GM21367 (cell line): Measurements from ENCODE around the gene SRC.

Experiments
- ATAC-seq: cut with Tn5 transposase; IDR thresholded peaks from one replicate; pipeline ENCODE4 v1.9.1; 2021; ENCODE audit not compliant: unreplicated experiment

Gene SRC

GRCh38 chr20:37422791-37423286 lies 76.9 kb downstream of the SRC start:
- ATAC-seq: no peak

GRCh38 chr20:37423545-37423944 lies 77.6 kb downstream of the SRC start:
- no peak for ATAC-seq

DNA sequence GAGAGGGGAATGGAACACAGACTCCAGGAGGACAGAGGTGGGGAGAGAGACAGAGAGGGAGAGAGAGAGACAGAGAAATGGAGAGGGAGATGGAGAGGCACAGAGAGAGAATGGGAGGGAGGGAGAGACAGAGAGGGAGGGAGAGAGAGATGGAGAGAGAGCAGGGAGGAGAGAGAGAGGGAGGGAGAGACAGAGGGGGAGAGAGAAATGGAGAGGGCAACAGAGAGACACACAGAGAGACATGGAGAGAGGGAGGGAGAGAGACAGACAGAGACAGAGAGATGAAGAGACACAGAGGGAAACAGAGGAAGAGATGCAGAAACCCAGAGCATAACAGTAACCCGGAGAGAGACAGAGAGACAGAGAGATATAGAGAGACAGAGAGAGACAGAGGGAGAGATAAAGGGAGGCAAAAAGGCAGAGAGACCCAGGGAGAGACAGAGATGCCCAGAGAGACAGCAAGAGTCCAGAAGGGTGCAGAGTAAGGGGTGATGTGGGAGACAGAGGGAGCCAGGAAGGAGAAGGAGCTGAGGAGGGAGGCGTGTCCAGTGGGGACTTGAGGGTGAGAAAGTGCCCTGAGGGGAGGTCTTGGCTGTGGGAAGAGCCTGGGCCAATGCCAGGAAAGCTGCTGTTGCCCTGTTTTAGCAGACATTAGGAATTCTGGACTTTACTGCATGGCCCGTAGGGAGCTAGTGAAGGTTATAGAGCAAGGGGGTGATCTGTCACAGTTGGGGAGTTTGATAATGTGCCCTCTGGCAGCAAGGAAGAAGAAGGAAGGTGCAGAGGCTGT lies 78.3 kb downstream of the SRC start:
- ATAC-seq: no peak

DNA sequence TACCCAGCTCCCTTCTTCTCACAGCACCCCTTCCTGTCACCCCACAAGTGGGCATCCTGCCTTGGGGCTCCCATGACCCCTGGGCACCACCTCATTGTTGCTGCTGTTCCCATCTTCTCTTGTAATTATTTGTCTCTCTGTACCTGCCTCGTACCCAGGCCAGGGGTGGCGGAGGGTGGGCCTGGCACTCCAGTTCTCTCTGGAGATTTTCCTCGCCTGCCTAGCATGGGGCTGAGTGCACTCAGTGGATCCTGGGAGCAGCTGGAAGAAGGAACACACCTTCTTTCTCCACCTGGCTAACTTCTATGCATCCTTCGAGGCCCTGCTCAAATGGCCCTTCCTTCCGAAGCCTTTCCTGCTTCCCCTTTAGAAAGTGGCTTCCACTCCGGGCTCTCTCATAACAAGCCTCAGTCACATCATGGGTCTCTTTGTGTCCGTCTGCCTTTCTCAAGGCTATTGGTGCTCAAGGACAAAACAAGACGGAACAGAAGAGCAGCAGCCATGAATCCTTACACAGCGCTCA lies 79.2 kb downstream of the SRC start:
- ATAC-seq: no peak

DNA sequence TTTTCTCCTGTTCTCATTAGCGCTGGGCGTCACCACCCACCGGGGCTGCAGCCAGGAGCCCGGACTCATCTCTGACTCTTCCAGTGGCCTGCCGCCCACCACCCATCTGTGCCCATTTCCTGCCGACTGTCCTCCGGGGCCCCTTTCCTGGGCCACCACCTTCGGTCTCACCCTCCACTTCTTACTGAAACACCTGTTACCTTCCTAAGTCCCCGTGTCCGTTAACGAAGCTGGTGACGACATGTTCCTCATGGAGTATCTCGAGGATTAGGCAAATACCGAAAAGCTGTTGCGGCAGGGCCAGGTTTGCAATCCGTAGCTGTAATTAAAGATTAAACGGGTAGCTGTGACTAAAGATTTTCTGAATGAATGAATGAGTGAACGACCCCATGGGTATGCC lies 80.2 kb downstream of the SRC start:
- ATAC-seq: no peak

DNA sequence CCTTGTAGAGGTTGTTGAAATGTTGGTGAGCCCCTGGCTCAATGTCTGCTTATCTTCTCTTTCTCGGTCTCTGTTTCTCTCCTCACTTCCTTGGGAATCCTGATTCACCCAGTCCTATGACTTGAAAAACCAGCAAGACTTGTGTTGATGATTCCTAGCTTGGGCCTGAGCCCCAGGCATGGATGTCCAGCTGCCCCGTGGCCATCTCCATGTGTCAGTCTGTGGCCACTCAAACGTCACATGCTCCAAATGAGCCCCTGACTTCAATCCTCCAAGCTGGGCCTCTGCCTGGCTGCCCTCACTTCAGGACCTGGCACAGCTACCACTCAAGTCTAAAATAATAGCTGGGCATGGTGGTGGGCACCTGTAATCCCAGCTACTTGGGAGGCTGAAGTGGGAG lies 81.0 kb downstream of the SRC start:
- no peak for ATAC-seq

DNA sequence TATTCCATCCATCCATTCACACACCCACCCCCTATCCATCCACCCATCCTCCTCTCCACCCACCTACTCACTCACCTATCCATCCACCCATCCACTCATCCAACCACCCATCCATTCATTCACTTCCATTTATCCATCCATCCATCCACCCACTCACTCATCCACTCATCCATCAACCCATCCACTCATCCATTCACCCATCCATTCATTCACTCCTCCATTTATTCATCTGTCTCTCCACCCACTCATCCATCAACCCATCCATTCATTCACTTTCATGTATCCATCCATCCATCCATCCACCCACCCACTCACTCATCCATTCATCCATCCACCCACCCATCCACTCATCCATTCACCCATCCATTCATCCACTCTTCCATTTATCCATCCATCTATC lies 84.1 kb downstream of the SRC start:
- no peak for ATAC-seq

DNA sequence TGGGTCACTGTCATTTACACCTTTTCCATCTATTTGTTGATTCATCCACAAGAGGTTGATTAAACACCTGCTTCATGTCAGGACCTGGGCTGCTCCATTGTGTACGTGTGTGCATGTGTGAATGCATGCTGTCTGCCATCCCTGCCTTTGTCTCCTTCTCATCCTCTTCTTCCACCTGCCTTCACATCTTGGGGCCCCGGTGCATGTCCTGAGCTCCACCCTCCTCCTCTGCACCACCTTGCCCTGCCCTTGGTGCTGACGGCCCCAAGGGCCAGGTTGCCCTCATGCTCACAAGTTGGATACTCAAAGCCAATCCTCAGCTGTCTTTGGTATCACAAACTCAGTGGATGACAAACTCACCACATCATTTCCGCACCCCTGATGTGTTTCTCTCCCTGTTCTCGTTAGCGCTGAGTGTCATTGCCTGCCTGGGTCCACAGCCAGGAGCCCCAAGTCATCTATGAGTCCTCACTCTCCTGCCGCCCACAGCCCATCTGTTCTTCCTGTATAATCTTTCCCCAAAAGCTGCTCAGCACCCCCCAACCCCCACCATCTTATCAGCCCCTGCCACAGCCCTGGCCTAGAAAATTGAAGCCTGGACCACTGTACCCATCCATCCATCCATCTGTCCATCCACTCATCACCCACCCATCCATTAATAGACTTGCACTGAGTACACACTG lies 85.0 kb downstream of the SRC start:
- no peak for ATAC-seq

- no peak for ATAC-seq
Observed at GRCh38 chr20:37431786-37432185, 85.8 kb downstream of the SRC start.

- ATAC-seq: no peak
Observed at GRCh38 chr20:37432606-37433005, 86.7 kb downstream of the SRC start.

DNA sequence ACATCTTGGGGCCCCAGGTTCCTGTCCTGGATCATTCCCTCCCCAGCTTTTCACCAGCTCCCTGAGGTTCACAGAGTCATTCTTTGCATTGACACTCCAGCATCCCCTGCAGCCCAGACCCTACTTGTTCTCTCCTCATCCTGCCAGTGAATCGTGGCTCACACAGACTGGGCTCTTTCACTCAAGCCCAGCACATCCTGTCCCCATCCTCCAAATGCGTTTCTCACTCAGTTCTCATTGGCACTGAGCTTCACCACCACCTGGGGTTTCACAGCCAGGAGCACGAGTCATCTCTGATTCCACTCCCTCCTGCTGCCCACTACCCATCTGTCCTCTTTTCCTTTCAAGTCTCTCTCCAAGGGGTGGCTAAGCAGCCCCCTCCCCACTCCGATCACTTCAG lies 89.7 kb downstream of the SRC start:
- ATAC-seq: no peak

- no peak for ATAC-seq
Observed at GRCh38 chr20:37436527-37437186, 90.7 kb downstream of the SRC start.

DNA sequence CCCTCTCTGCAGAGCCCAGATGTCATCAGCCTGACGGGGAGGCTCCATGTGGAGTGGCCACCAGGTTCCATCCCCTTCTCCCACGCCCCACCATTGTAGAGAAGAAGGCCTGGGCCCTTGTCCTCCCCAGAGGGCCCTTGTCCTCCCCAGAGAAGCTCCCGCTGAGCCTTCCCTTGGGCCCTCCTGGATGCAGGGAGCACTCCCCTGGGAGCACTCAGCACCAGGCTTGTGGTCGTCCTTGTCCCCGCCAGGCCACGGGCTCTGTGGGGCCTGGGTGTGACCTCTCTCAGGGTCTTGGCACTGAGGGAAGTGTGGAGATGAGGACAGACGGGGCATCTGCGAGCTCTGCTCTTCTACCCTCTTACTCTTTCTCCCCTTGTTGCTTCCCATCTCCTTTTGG lies 91.7 kb downstream of the SRC start:
- ATAC-seq: no peak

GRCh38 chr20:37438464-37439222 lies 92.7 kb downstream of the SRC start:
- no peak for ATAC-seq

- ATAC-seq: no peak
Observed at GRCh38 chr20:37439223-37439933, 93.4 kb downstream of the SRC start.

DNA sequence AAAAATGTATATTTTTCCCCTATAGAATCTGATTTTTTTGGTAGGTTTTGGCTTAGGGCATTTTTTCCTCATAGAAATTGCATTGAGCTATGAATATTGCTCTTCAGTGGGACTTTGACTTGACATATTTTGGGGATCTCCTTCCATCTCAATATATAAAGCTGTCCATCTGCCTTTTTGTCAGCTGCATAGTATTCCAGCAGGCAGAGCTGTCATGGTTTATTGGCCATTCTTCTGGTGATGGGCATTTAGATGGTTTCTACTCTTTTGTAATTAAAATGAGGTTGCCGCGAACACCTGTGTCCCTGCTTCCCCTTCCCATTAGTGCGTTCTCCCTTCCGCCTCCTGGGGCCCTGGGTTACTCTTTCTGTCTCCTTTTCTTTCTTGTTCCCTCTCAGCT lies 95.1 kb downstream of the SRC start:
- no peak for ATAC-seq

DNA sequence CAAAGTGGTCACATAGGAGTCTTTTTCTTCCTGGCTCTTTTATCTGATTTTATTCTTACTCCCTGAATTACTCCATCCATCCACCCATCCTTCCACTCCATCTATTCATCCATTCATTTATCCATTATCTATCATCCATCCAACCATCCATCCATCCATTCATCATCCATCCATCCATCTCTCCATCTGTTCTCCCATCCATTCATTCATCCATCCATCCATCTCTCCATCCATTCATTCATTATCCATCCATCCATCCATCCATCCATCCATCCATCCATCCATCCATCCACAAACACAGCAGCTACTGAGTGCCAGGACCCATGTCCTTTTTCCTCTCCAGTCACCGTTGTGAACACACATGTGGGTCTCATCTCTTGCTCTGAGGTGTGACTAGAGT lies 96.6 kb downstream of the SRC start:
- no peak for ATAC-seq

DNA sequence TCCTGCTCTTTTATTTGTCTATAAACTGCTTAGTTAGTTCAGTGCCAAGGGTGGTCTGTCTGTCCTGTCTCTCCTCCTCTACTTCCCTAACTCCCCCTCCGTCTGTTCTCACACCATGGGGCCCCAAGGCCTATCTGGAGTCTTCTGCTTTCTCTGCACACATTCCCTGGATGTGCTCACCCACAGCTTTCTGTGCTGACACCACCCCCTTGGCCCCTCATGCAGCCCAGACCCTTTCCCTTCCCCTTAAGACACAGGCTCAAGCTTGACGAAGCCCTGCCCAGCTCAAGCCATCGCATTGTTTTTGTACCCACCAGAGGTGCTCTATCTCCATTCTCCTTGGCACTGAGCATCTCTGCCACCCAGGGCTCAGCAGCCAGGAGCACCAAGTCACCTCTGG lies 97.0 kb downstream of the SRC start:
- no peak for ATAC-seq

DNA sequence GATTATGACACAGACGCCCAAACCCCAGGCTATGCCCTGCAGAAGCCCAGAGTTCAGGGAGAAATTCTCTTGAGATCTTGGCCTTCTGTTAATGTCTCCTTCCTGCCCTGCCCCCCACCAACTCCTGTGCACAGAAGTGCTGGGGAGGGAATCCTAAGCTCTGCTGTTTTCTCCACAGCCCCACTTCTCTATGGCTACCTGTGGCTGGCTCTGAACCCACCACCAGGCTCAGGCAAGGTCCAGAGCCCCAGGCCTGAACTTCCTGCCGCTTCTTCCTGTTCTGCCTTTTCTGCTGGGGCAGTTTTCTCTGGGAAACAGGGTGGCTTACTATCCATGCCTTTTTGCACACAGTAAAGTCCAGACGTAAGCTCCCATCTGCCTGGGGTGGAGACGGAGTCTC lies 97.7 kb downstream of the SRC start:
- ATAC-seq: no peak

GRCh38 chr20:37445041-37445440 lies 99.1 kb downstream of the SRC start:
- no peak for ATAC-seq
